Naive thymus-derived CD8-positive, alpha-beta T cell (primary cell): ENCODE data around the gene NXPE1. TPM values are rescaled to one million over a fixed set of nuclear protein-coding genes. Genes with fewer than 3 reads are reported as not detected.
"Not testable (repeated sequence)": the region's sequence is repeated elsewhere in the genome, so short reads cannot be mapped to it uniquely, and the experiment has no call there.

Experiments
- ATAC-seq, 2 donors: fragments of 150-1000 bp; cut with Tn5 transposase in 1 of 2; sonication (Bioruptor Pico), chemical (Tn5 transposase) in 1 of 2; 1 replicate in 1 of 2; 2 replicates in 1 of 2; pipeline ENCODE4 v1.10.0; 2021; ENCODE audit warnings: mild to moderate bottlenecking in 2 of 2, moderate library complexity in 2 of 2
- POLR2A ChIA-PET: fragments of 350-600 bp; sonication (Branson Sonifier 250); formaldehyde crosslinking; loops from one replicate; lab custom pipeline; 2021; ENCODE audit warnings: antibody characterized with exemption; lab: Charles Lee
- DNase-seq, 10 donors: peaks; one replicate each; pipeline versions ENCODE4 v3.0.0 to v3.0.0-alpha.2; 2020 to 2022
- H3K27ac Mint-ChIP-seq, 10 donors: one replicate each; pipeline ENCODE4 v1.8.0; 2020 to 2022; ENCODE audit warnings: mild to moderate bottlenecking in 10 of 10, mixed read lengths in 10 of 10, moderate library complexity in 4 of 10, inconsistent platforms in 1 of 10
- H3K27me3 Mint-ChIP-seq, 5 donors: one replicate each; pipeline ENCODE4 v1.8.0; 2021 to 2022; ENCODE audit warnings: mixed read lengths in 5 of 5
- H3K36me3 Mint-ChIP-seq, 3 donors: one replicate each; pipeline ENCODE4 v1.8.0; 2020 to 2022; ENCODE audit warnings: mixed read lengths in 3 of 3, mild to moderate bottlenecking in 2 of 3, inconsistent platforms in 1 of 3
- H3K4me1 Mint-ChIP-seq, 4 donors: one replicate each; pipeline ENCODE4 v1.8.0; 2021 to 2022; ENCODE audit warnings: mixed read lengths in 4 of 4
- H3K4me3 Mint-ChIP-seq, 10 donors: one replicate each; pipeline ENCODE4 v1.8.0; 2020 to 2022; ENCODE audit warnings: mild to moderate bottlenecking in 10 of 10, mixed read lengths in 10 of 10, moderate library complexity in 6 of 10, inconsistent platforms in 1 of 10
- H3K9me3 Mint-ChIP-seq, 9 donors: one replicate each; pipeline ENCODE4 v1.8.0; 2020 to 2022; ENCODE audit warnings: mixed read lengths in 9 of 9, mild to moderate bottlenecking in 3 of 9, inconsistent platforms in 1 of 9, moderate library complexity in 1 of 9
- polyA plus RNA-seq, 3 donors: library from polyadenylated mRNA; unstranded; fragments of 300-500 nt; fragmentation: Illumina TruSeq; gene quantifications; one replicate each; pipeline ENCODE4 v1.2.3, GENCODE V29; 2021
- total RNA-seq, 8 experiments: library from RNA in 2 of 8; stranded (reverse) in 2 of 8; gene quantifications; one replicate each; pipeline ENCODE4 v1.2.3 and lab custom pipeline; 2021 to 2026

Gene NXPE1
- total RNA-seq, result not detected
- polyA plus RNA-seq, result not detected
- 0 reads per million in 6 experiments for total RNA-seq (lab: John Stamatoyannopoulos, UW)

- peaks cover 0 to 14% (median 5%) of the 10 kb centered on the region in 5 donors for H3K27me3 Mint-ChIP-seq
- H3K36me3 Mint-ChIP-seq, result no peaks in the 10 kb centered on the region
- H3K4me1 Mint-ChIP-seq, result no peaks in the 10 kb centered on the region
- ATAC-seq, result no peak
- H3K4me3 Mint-ChIP-seq, result no peak within 1 kb of the TSS
- POLR2A ChIA-PET, result no interaction called here
- H3K9me3 Mint-ChIP-seq, result peaks cover 0 to 4% (median 0%) of the 10 kb centered on the region in 9 donors
- no peak within 1 kb of the TSS for H3K27ac Mint-ChIP-seq
- DNase-seq, result no peak
Measured at GRCh38 chr11:114559425-114560310, at the start of gene NXPE1. TSS of gene NXPE1 (minus strand) at chr11:114559881. CDS start at chr11:114551201, 8,680 bp downstream.

GRCh38 chr11:114609429-114609828 lies 49.7 kb upstream of the NXPE1 start:
- no peak overlapping the region for H3K27ac Mint-ChIP-seq
- no peaks in the 10 kb centered on the region for H3K27me3 Mint-ChIP-seq
- DNase-seq, result no peak
- H3K36me3 Mint-ChIP-seq, result no peaks in the 10 kb centered on the region
- H3K4me3 Mint-ChIP-seq, result no peak overlapping the region
- peaks cover 0 to 5% (median 0%) of the 10 kb centered on the region in 9 donors for H3K9me3 Mint-ChIP-seq
- no peaks in the 10 kb centered on the region for H3K4me1 Mint-ChIP-seq
- POLR2A ChIA-PET, result no interaction called here
- no peak for ATAC-seq

DNA sequence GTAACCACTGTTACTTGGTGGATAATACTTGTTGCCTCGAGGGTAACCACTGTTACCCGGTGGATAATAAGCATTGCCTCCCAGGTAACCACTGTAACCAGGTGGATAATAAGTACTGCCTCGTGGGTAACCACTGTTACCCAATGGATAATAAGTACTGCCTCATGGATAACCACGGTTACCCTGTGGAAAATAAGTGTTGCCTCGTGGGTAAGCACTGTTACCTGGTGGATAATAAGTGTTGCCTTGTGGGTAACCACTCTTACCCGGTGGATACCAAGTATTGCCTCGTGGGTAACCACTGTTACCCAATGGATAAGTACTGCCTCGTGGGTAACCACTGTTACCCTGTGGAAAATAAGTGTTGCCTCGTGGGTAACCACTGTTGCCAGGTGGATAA lies 48.9 kb upstream of the NXPE1 start:
- H3K27me3 Mint-ChIP-seq, H3K4me1 Mint-ChIP-seq, H3K36me3 Mint-ChIP-seq, H3K27ac Mint-ChIP-seq, H3K9me3 Mint-ChIP-seq, DNase-seq, ATAC-seq, POLR2A ChIA-PET, H3K4me3 Mint-ChIP-seq: not testable (repeated sequence)

- no peak overlapping the region for H3K27ac Mint-ChIP-seq
- ATAC-seq, result no peak
- DNase-seq, result no peak
- no peaks in the 10 kb centered on the region for H3K36me3 Mint-ChIP-seq
- no peak overlapping the region for H3K4me3 Mint-ChIP-seq
- H3K4me1 Mint-ChIP-seq, result no peaks in the 10 kb centered on the region
- peaks cover 0 to 5% (median 0%) of the 10 kb centered on the region in 9 donors for H3K9me3 Mint-ChIP-seq
- H3K27me3 Mint-ChIP-seq, result no peaks in the 10 kb centered on the region
- POLR2A ChIA-PET, result no interaction called here
Measured at GRCh38 chr11:114607753-114608459, 48.2 kb upstream of the NXPE1 start.

DNA sequence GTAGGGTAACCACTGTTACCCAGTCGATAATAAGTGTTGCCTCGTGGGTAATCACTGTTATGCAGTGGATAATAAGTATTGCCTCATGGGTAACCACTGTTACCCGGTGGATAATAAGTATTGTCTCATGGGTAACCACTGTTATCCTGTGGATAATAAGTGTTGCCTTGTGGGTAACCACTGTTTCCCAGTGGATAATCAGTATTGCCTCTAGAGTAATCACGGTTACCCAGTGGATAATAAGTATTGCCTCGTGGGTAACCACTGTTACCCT lies 47.1 kb upstream of the NXPE1 start:
- POLR2A ChIA-PET, H3K4me3 Mint-ChIP-seq: not testable (repeated sequence)

DNA sequence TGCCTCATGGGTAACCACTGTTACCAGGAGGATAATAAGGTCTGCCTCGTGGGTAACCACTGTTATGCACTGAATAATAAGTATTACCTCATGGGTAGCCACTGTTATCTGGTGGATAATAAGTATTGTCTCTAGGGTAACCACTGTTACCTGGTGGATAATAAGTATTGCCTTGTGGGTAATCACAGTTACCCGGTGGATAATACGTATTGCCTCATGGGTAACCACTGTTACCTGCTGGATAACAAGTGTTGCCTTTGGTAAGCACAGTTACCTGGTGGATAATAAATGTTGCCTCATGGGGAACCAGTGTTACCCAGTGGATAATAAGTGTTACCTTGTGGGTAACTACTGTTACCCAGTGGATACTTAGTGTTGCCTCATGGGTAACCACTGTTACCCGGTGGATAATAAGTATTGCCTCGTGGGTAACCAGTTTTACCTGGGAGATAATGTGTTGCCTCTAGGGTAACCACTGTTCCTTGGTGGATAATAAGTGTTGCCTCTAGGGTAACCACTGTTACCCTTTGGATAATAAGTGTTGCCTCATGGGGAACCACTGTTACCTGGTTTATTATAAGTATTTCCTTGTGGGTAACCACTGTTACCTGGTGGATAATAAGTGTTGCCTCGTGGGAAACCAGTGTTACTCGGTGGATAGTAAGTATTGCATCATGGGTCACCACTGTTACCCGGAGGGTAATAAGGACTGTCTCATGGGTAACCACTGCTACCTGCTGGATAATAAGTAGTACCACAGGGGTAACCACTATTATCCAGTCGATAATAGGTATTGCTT lies 46.5 kb upstream of the NXPE1 start:
- no peak overlapping the region for H3K4me3 Mint-ChIP-seq
- no peaks in the 10 kb centered on the region for H3K36me3 Mint-ChIP-seq
- POLR2A ChIA-PET, result no interaction called here
- no peaks in the 10 kb centered on the region for H3K4me1 Mint-ChIP-seq
- no peak for ATAC-seq
- H3K9me3 Mint-ChIP-seq, result peaks cover 0 to 5% (median 0%) of the 10 kb centered on the region in 9 donors
- no peak for DNase-seq
- H3K27me3 Mint-ChIP-seq, result no peaks in the 10 kb centered on the region
- no peak overlapping the region for H3K27ac Mint-ChIP-seq

More for the DNA sequence above, 47.1 kb upstream of the NXPE1 start:
- not testable (repeated sequence) for H3K36me3 Mint-ChIP-seq, ATAC-seq, H3K27ac Mint-ChIP-seq, H3K4me1 Mint-ChIP-seq, H3K9me3 Mint-ChIP-seq, DNase-seq, H3K27me3 Mint-ChIP-seq

GRCh38 chr11:114605370-114605769 lies 45.7 kb upstream of the NXPE1 start:
- no peaks in the 10 kb centered on the region for H3K27me3 Mint-ChIP-seq
- POLR2A ChIA-PET, result no interaction called here
- ATAC-seq (no peak), DNase-seq (no peak)
- peak overlapping the region in 1 of 10 donors; percentile 40 for H3K27ac Mint-ChIP-seq
- H3K9me3 Mint-ChIP-seq, result peaks cover 0 to 5% (median 0%) of the 10 kb centered on the region in 9 donors
- H3K36me3 Mint-ChIP-seq, result no peaks in the 10 kb centered on the region
- H3K4me1 Mint-ChIP-seq, result no peaks in the 10 kb centered on the region
- no peak overlapping the region for H3K4me3 Mint-ChIP-seq

DNA sequence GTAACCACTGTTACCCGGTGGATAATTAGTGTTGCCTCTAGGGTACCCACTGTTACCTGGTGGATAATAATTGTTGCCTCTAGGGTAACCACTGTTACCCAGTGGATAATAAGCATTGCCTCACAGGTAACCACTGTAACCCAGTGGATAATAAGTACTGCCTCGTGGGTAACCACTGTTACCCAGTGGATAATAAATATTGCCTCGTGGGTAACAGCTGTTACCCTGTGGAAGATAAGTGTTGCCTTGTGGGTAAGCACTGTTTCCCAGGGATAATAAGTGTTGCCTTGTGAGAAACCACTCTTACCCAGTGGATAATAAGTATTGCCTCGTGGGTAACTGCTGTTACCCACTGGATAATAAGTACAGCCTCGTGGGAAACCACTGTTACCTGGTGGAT lies 45.2 kb upstream of the NXPE1 start:
- Mint-ChIP-seq H3K27me3 (no peaks in the 10 kb centered on the region), H3K9me3 (peaks cover 0 to 5% (median 0%) of the 10 kb centered on the region in 9 donors)

DNA sequence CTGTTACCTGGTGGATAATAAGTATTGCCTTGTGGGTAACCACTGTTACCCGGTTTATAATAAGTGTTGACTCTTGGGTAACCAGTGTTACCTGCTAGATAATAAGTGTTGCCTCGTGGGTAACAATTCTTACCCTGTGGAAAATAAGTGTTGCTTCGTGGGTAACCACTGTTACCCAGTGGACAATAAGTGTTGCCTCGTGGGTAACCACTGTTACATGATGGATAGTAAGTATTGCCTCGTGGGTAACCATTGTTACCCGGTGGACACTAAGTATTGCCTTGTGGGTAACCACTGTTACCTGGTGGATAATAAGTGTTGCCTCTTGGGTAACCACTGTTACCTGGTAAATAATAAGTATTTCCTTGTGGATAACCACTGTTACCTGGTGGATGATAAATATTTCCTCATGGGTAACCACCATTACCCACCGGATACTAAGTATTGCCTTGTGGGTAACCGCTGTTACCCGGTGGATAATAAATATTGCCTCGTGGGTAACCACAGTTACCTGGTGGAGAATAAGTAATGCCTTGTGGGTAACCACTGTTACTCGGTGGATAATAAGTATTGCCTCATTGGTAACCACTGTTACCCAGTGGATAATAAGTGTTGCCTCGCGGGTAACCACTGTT lies 44.6 kb upstream of the NXPE1 start:
- POLR2A ChIA-PET, result no interaction called here

More for the DNA sequence above, 45.2 kb upstream of the NXPE1 start:
- ATAC-seq, result no peak
- no peaks in the 10 kb centered on the region for H3K36me3 Mint-ChIP-seq
- no peak overlapping the region for H3K4me3 Mint-ChIP-seq
- POLR2A ChIA-PET, result no interaction called here
- no peaks in the 10 kb centered on the region for H3K4me1 Mint-ChIP-seq
- DNase-seq, result no peak
- H3K27ac Mint-ChIP-seq, result no peak overlapping the region

DNA sequence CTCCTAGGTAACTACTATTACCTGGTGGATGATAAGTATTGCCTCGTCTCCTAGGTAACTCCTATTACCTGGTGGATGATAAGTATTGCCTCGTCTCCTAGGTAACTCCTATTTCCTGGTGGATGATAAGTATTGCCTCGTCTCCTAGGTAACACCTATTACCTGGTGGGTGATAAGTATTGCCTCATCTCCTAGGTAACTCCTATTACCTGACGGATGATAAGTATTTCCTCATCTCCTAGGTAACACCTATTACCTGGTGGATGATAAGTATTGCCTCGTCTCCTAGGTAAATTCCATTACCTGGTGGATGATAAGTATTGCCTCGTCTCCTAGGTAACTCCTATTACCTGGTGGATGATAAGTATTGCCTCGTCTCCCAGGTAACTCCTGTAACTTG lies 43.5 kb upstream of the NXPE1 start:
- H3K27me3 Mint-ChIP-seq, H3K4me1 Mint-ChIP-seq, H3K36me3 Mint-ChIP-seq, POLR2A ChIA-PET, H3K4me3 Mint-ChIP-seq, ATAC-seq, H3K9me3 Mint-ChIP-seq, H3K27ac Mint-ChIP-seq: not testable (repeated sequence)
- peak in 2 of 10 donors; percentile 17 to 19 for DNase-seq

More for the DNA sequence above, 44.6 kb upstream of the NXPE1 start:
- no peak overlapping the region for H3K27ac Mint-ChIP-seq
- H3K4me3 Mint-ChIP-seq, result no peak overlapping the region
- ATAC-seq (no peak), DNase-seq (no peak)
- no peaks in the 10 kb centered on the region for H3K4me1 Mint-ChIP-seq
- H3K36me3 Mint-ChIP-seq, result no peaks in the 10 kb centered on the region
- no peaks in the 10 kb centered on the region for H3K27me3 Mint-ChIP-seq
- H3K9me3 Mint-ChIP-seq, result peaks cover 0 to 5% (median 0%) of the 10 kb centered on the region in 9 donors

- POLR2A ChIA-PET, result no interaction called here
- no peaks in the 10 kb centered on the region for H3K4me1 Mint-ChIP-seq
- no peaks in the 10 kb centered on the region for H3K9me3 Mint-ChIP-seq
- no peak overlapping the region for H3K4me3 Mint-ChIP-seq
- ATAC-seq, result no peak
- H3K27me3 Mint-ChIP-seq, result peaks cover 0 to 8% (median 0%) of the 10 kb centered on the region in 5 donors
- no peak overlapping the region for H3K27ac Mint-ChIP-seq
- no peaks in the 10 kb centered on the region for H3K36me3 Mint-ChIP-seq
- no peak for DNase-seq
Measured at GRCh38 chr11:114598461-114598860, 38.8 kb upstream of the NXPE1 start.

DNA sequence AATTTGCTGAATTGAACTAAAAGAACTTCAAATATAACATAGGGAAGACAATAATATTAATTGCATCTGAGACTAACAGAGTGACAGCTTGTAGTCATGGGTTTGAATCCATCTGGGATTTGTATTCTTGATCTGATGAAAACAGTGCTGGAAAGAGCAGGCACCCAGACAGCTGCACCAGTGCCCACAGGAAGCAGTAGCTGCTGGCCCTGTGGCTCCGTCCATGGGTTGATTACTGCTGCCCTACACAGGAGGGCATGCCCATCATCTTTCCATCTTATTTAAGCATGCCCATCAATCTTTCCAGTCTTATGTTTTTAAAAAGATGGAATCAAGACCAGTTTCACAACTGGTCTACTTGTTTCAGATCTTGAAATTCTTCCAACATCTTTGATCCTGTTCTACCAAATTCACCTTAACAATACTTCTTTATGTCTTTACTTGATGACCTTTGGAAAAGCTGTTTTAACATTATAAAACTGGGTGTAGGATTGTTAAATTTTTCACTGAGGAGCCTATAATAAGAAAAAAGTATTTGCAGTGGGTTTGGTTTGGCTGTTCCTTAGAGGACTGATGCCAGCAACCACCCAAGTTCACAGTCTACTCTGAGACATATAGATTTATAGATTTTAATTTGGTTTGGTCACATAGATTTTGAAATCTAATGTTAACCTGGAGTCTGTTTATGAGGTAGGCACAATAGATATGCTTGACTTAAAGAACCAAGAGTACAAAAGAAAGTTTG lies 36.7 kb upstream of the NXPE1 start:
- no peak for ATAC-seq
- H3K27me3 Mint-ChIP-seq, result peaks cover 0 to 8% (median 4%) of the 10 kb centered on the region in 5 donors
- H3K27ac Mint-ChIP-seq, result no peak overlapping the region
- POLR2A ChIA-PET, result no interaction called here
- H3K4me1 Mint-ChIP-seq, result no peaks in the 10 kb centered on the region
- H3K4me3 Mint-ChIP-seq, result no peak overlapping the region
- no peak for DNase-seq
- no peaks in the 10 kb centered on the region for H3K9me3 Mint-ChIP-seq
- no peaks in the 10 kb centered on the region for H3K36me3 Mint-ChIP-seq
